Astrocyte (in vitro differentiated cells and primary cell): ENCODE results near the gene SEC23A. TPM values are rescaled to one million over a fixed set of nuclear protein-coding genes. Genes with fewer than 3 reads are reported as not detected.
"Not testable (repeated sequence)": the region's sequence is repeated elsewhere in the genome, so short reads cannot be mapped to it uniquely, and the experiment has no call there.

Experiments
- DNase-seq: peaks from one replicate; pipeline ENCODE4 v3.0.0-alpha.2; 2010; ENCODE audit warnings: low read depth
- FAIRE-seq: peaks from 2 replicates; lab custom pipeline; 2011; peaks lifted over from hg19 to GRCh38; lab: Jason Lieb, UNC
- H2AFZ ChIP-seq: 2 replicates; pipeline ENCODE4 v1.6.0; 2012; ENCODE audit warnings: low read depth, low read length, inconsistent platforms
- H3K27ac ChIP-seq: 2 replicates; pipeline ENCODE4 v1.5.1; 2011; ENCODE audit warnings: low read depth, low read length, inconsistent platforms
- H3K27me3 ChIP-seq: 2 replicates; pipeline ENCODE4 v1.6.0; 2011; ENCODE audit warnings: low read length, inconsistent platforms; ENCODE audit not compliant: insufficient read depth
- H3K36me3 ChIP-seq: 2 replicates; pipeline ENCODE4 v1.5.1; 2011; ENCODE audit warnings: low read length, inconsistent platforms; ENCODE audit not compliant: insufficient read depth
- H3K4me1 ChIP-seq: 2 replicates; pipeline ENCODE4 v1.5.1; 2011; ENCODE audit warnings: low read length, inconsistent platforms; ENCODE audit not compliant: insufficient read depth
- H3K4me2 ChIP-seq: 2 replicates; pipeline ENCODE4 v1.6.0; 2012; ENCODE audit warnings: low read length, inconsistent platforms
- H3K4me3 ChIP-seq: 2 replicates; pipeline ENCODE4 v1.5.1; 2011; ENCODE audit warnings: low read depth, mild to moderate bottlenecking, low read length, inconsistent platforms; ENCODE audit not compliant: insufficient read depth
- H3K79me2 ChIP-seq: 2 replicates; pipeline ENCODE4 v1.6.0; 2012; ENCODE audit warnings: mild to moderate bottlenecking, low read length, inconsistent platforms; ENCODE audit not compliant: insufficient read depth
- H3K9ac ChIP-seq: 2 replicates; pipeline ENCODE4 v1.6.0; 2012; ENCODE audit warnings: mild to moderate bottlenecking, low read length, inconsistent platforms
- H3K9me3 ChIP-seq: 2 replicates; pipeline ENCODE4 v1.5.1; 2012; ENCODE audit warnings: low read depth, mild to moderate bottlenecking, low read length, inconsistent platforms; ENCODE audit not compliant: insufficient read depth
- H4K20me1 ChIP-seq: 2 replicates; pipeline ENCODE4 v1.6.0; 2012; ENCODE audit warnings: low read length, inconsistent platforms; ENCODE audit not compliant: insufficient read depth
- H3K27ac Mint-ChIP-seq: one replicate; pipeline ENCODE4 v1.8.0; 2021; ENCODE audit warnings: mild to moderate bottlenecking, mixed read lengths; ENCODE audit not compliant: unreplicated experiment
- H3K27me3 Mint-ChIP-seq: one replicate; pipeline ENCODE4 v1.8.0; 2021; ENCODE audit warnings: low read depth, mixed read lengths; ENCODE audit not compliant: unreplicated experiment
- H3K36me3 Mint-ChIP-seq: one replicate; pipeline ENCODE4 v1.8.0; 2021; ENCODE audit warnings: low read depth, mixed read lengths; ENCODE audit not compliant: unreplicated experiment
- H3K4me1 Mint-ChIP-seq: one replicate; pipeline ENCODE4 v1.8.0; 2021; ENCODE audit warnings: low read depth, mixed read lengths; ENCODE audit not compliant: unreplicated experiment
- H3K4me3 Mint-ChIP-seq: one replicate; pipeline ENCODE4 v1.8.0; 2021; ENCODE audit warnings: mild to moderate bottlenecking, moderate library complexity, mixed read lengths; ENCODE audit not compliant: unreplicated experiment
- H3K9me3 Mint-ChIP-seq: one replicate; pipeline ENCODE4 v1.8.0; 2021; ENCODE audit warnings: mild to moderate bottlenecking, mixed read lengths; ENCODE audit not compliant: unreplicated experiment
- EZH2 ChIP-seq: IDR thresholded peaks from 2 replicates; pipeline ENCODE4 v1.6.1; 2012; ENCODE audit warnings: mild to moderate bottlenecking, low read length, inconsistent platforms; ENCODE audit not compliant: insufficient read depth
- total RNA-seq: library from RNA; stranded (reverse); gene quantifications from 2 replicates; pipeline ENCODE4 v1.2.1, GENCODE V29; 2021
- TF ChIP-seq, protein P1 (sequence below): IDR thresholded peaks from 2 replicates; pipeline ENCODE4 v1.5.1; 2011; ENCODE audit warnings: low read depth, mild to moderate bottlenecking, inconsistent platforms, low read length, moderate library complexity; ENCODE audit not compliant: insufficient read depth

The SEC23A gene
- total RNA-seq, 1 donor from 2014 or later = 229 TPM

DNA sequence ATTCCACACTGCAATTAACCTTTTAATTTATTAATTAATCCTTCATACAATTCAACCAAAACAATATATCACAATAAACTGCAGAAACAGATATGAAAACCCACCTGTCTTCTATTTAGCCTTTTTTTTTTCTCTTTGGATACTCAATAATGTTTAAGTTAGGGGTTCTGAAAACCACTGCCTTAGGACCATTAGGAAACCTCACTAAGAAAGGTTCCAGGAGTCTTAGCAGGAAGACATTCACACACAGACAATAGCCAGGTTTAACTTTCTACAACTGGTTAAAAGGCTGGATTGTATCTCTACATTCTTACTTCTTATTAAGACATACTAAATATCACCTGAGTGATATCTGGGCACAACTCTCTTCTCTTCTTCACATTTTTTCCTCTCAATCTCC lies 3.3 kb downstream of the SEC23A start:
- Histone ChIP-seq H2AFZ (no peak overlapping the region), H3K27me3 (no peaks in the 10 kb centered on the region), H4K20me1 (peaks cover 58% of the 10 kb centered on the region), H3K4me3 (peak overlapping the region; percentile 13), H3K9ac (no peak overlapping the region), H3K9me3 (no peaks in the 10 kb centered on the region), H3K4me1 (peaks cover 4% of the 10 kb centered on the region), H3K36me3 (peaks cover 10% of the 10 kb centered on the region), H3K4me2 (peak overlapping the region; percentile 94), H3K27ac (no peak overlapping the region), H3K79me2 (peaks cover 95% of the 10 kb centered on the region)
- H3K4me3 Mint-ChIP-seq = peak overlapping the region; percentile 97
- H3K9me3 Mint-ChIP-seq = no peaks in the 10 kb centered on the region
- no peaks in the 10 kb centered on the region for H3K27me3 Mint-ChIP-seq
- TF ChIP-seq EZH2 = no peak
- TF ChIP-seq, protein P1, sequence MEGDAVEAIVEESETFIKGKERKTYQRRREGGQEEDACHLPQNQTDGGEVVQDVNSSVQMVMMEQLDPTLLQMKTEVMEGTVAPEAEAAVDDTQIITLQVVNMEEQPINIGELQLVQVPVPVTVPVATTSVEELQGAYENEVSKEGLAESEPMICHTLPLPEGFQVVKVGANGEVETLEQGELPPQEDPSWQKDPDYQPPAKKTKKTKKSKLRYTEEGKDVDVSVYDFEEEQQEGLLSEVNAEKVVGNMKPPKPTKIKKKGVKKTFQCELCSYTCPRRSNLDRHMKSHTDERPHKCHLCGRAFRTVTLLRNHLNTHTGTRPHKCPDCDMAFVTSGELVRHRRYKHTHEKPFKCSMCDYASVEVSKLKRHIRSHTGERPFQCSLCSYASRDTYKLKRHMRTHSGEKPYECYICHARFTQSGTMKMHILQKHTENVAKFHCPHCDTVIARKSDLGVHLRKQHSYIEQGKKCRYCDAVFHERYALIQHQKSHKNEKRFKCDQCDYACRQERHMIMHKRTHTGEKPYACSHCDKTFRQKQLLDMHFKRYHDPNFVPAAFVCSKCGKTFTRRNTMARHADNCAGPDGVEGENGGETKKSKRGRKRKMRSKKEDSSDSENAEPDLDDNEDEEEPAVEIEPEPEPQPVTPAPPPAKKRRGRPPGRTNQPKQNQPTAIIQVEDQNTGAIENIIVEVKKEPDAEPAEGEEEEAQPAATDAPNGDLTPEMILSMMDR = no peak
- no peak for FAIRE-seq
- H3K4me1 Mint-ChIP-seq = peaks cover 27% of the 10 kb centered on the region
- H3K36me3 Mint-ChIP-seq = peaks cover 4% of the 10 kb centered on the region
- DNase-seq = no peak
- H3K27ac Mint-ChIP-seq = no peak overlapping the region

DNA sequence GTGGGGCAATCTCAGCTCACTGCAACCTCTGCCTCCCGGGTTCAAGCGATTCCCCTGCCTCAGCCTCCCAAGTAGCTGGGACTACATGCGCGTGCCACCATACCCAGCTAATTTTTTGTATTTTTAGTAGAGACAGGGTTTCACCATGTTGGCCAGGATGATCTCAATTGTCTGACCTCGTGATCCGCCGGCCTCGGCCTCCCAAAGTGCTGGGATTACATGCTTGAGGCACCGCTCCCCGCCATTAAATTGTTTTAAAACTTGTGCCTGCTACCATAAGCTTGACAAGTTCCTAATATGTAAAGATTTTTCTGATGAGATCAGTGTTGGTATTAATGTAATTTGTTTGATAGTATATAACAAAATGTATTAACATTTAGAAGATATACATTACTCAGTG lies 3.8 kb downstream of the SEC23A start:
- not testable (repeated sequence) for H2AFZ ChIP-seq, H3K27me3 ChIP-seq, H3K4me3 ChIP-seq, DNase-seq, H3K4me1 ChIP-seq, H3K9me3 Mint-ChIP-seq, H3K27me3 Mint-ChIP-seq, FAIRE-seq, H3K9ac ChIP-seq, H3K9me3 ChIP-seq, H3K4me2 ChIP-seq, H3K36me3 Mint-ChIP-seq, H3K27ac ChIP-seq
- Histone ChIP-seq H3K79me2 (peaks cover 94% of the 10 kb centered on the region), H3K36me3 (peaks cover 13% of the 10 kb centered on the region), H4K20me1 (peaks cover 63% of the 10 kb centered on the region)
- H3K27ac Mint-ChIP-seq = peak overlapping the region; percentile 34
- peaks cover 30% of the 10 kb centered on the region for H3K4me1 Mint-ChIP-seq
- H3K4me3 Mint-ChIP-seq = peak overlapping the region; percentile 97

DNA sequence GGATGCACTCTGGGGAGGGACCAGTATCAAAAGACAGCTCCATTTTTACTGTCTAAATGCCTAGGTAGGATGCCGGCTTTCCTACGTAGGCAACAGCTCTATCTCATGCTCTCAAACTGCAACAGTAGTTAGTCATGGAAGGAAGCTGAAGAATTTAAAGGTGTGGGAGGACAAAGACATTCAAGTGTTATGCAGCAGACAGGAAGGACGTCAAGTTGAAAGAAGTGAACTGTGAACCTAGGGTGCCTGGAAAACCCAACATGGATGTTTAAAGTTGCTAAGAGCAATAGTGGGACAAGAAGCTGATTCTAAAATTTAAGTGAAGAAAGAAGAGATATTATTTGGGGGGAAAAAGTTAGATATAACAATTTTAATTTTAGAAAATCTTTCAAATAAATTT lies 5.9 kb downstream of the SEC23A start:
- no peak overlapping the region for H2AFZ ChIP-seq
- no peak overlapping the region for H3K9ac ChIP-seq
- no peaks in the 10 kb centered on the region for H3K9me3 Mint-ChIP-seq
- H3K4me3 Mint-ChIP-seq = peak overlapping the region; percentile 37
- DNase-seq (peak; percentile 85), FAIRE-seq (no peak)
- H3K27me3 ChIP-seq = no peaks in the 10 kb centered on the region
- peaks cover 9% of the 10 kb centered on the region for H3K36me3 Mint-ChIP-seq
- peak overlapping the region; percentile 77 for H3K27ac Mint-ChIP-seq
- peak overlapping the region; percentile 55 for H3K4me2 ChIP-seq
- peaks cover 87% of the 10 kb centered on the region for H3K79me2 ChIP-seq
- peaks cover 28% of the 10 kb centered on the region for H3K36me3 ChIP-seq
- no peaks in the 10 kb centered on the region for H3K27me3 Mint-ChIP-seq
- peaks cover 26% of the 10 kb centered on the region for H3K4me1 Mint-ChIP-seq
- TF ChIP-seq EZH2 = no peak
- TF ChIP-seq, protein P1 = no peak
- peak overlapping the region; percentile 3 for H3K27ac ChIP-seq
- H3K9me3 ChIP-seq = no peaks in the 10 kb centered on the region
- peaks cover 4% of the 10 kb centered on the region for H3K4me1 ChIP-seq
- no peak overlapping the region for H3K4me3 ChIP-seq
- H4K20me1 ChIP-seq = peaks cover 72% of the 10 kb centered on the region
